Astrocyte (in vitro differentiated cells and primary cell): ENCODE data around the gene CEP95. TPM values are rescaled to one million over a fixed set of nuclear protein-coding genes. Genes with fewer than 3 reads are reported as not detected.

Experiments
- DNase-seq: peaks from one replicate; pipeline ENCODE4 v3.0.0-alpha.2; 2010; ENCODE audit warnings: low read depth
- FAIRE-seq: peaks from 2 replicates; lab custom pipeline; 2011; peaks lifted over from hg19 to GRCh38; lab: Jason Lieb, UNC
- H2AFZ ChIP-seq: 2 replicates; pipeline ENCODE4 v1.6.0; 2012; ENCODE audit warnings: low read depth, low read length, inconsistent platforms
- H3K27ac ChIP-seq: 2 replicates; pipeline ENCODE4 v1.5.1; 2011; ENCODE audit warnings: low read depth, low read length, inconsistent platforms
- H3K27me3 ChIP-seq: 2 replicates; pipeline ENCODE4 v1.6.0; 2011; ENCODE audit warnings: low read length, inconsistent platforms; ENCODE audit not compliant: insufficient read depth
- H3K36me3 ChIP-seq: 2 replicates; pipeline ENCODE4 v1.5.1; 2011; ENCODE audit warnings: low read length, inconsistent platforms; ENCODE audit not compliant: insufficient read depth
- H3K4me1 ChIP-seq: 2 replicates; pipeline ENCODE4 v1.5.1; 2011; ENCODE audit warnings: low read length, inconsistent platforms; ENCODE audit not compliant: insufficient read depth
- H3K4me2 ChIP-seq: 2 replicates; pipeline ENCODE4 v1.6.0; 2012; ENCODE audit warnings: low read length, inconsistent platforms
- H3K4me3 ChIP-seq: 2 replicates; pipeline ENCODE4 v1.5.1; 2011; ENCODE audit warnings: low read depth, mild to moderate bottlenecking, low read length, inconsistent platforms; ENCODE audit not compliant: insufficient read depth
- H3K79me2 ChIP-seq: 2 replicates; pipeline ENCODE4 v1.6.0; 2012; ENCODE audit warnings: mild to moderate bottlenecking, low read length, inconsistent platforms; ENCODE audit not compliant: insufficient read depth
- H3K9ac ChIP-seq: 2 replicates; pipeline ENCODE4 v1.6.0; 2012; ENCODE audit warnings: mild to moderate bottlenecking, low read length, inconsistent platforms
- H3K9me3 ChIP-seq: 2 replicates; pipeline ENCODE4 v1.5.1; 2012; ENCODE audit warnings: low read depth, mild to moderate bottlenecking, low read length, inconsistent platforms; ENCODE audit not compliant: insufficient read depth
- H4K20me1 ChIP-seq: 2 replicates; pipeline ENCODE4 v1.6.0; 2012; ENCODE audit warnings: low read length, inconsistent platforms; ENCODE audit not compliant: insufficient read depth
- H3K27ac Mint-ChIP-seq: one replicate; pipeline ENCODE4 v1.8.0; 2021; ENCODE audit warnings: mild to moderate bottlenecking, mixed read lengths; ENCODE audit not compliant: unreplicated experiment
- H3K27me3 Mint-ChIP-seq: one replicate; pipeline ENCODE4 v1.8.0; 2021; ENCODE audit warnings: low read depth, mixed read lengths; ENCODE audit not compliant: unreplicated experiment
- H3K36me3 Mint-ChIP-seq: one replicate; pipeline ENCODE4 v1.8.0; 2021; ENCODE audit warnings: low read depth, mixed read lengths; ENCODE audit not compliant: unreplicated experiment
- H3K4me1 Mint-ChIP-seq: one replicate; pipeline ENCODE4 v1.8.0; 2021; ENCODE audit warnings: low read depth, mixed read lengths; ENCODE audit not compliant: unreplicated experiment
- H3K4me3 Mint-ChIP-seq: one replicate; pipeline ENCODE4 v1.8.0; 2021; ENCODE audit warnings: mild to moderate bottlenecking, moderate library complexity, mixed read lengths; ENCODE audit not compliant: unreplicated experiment
- H3K9me3 Mint-ChIP-seq: one replicate; pipeline ENCODE4 v1.8.0; 2021; ENCODE audit warnings: mild to moderate bottlenecking, mixed read lengths; ENCODE audit not compliant: unreplicated experiment
- CTCF ChIP-seq: IDR thresholded peaks from 2 replicates; pipeline ENCODE4 v1.5.1; 2011; ENCODE audit warnings: low read depth, mild to moderate bottlenecking, inconsistent platforms, low read length, moderate library complexity; ENCODE audit not compliant: insufficient read depth
- EZH2 ChIP-seq: IDR thresholded peaks from 2 replicates; pipeline ENCODE4 v1.6.1; 2012; ENCODE audit warnings: mild to moderate bottlenecking, low read length, inconsistent platforms; ENCODE audit not compliant: insufficient read depth
- total RNA-seq: library from RNA; stranded (reverse); gene quantifications from 2 replicates; pipeline ENCODE4 v1.2.1, GENCODE V29; 2021

Gene CEP95
- total RNA-seq, 1 donor from 2014 or later = 35.2 TPM

- H3K36me3 ChIP-seq = peaks cover 74% of the 10 kb centered on the region
Measured at GRCh38 chr17:64527914-64528313, 21.1 kb downstream of the CEP95 start.

GRCh38 chr17:64529221-64529620 lies 22.4 kb downstream of the CEP95 start:
- Histone ChIP-seq H3K27ac (no peak overlapping the region), H3K4me3 (no peak overlapping the region), H3K79me2 (no peaks in the 10 kb centered on the region), H3K36me3 (peaks cover 75% of the 10 kb centered on the region), H3K4me2 (no peak overlapping the region), H3K27me3 (no peaks in the 10 kb centered on the region), H3K4me1 (no peaks in the 10 kb centered on the region), H2AFZ (no peak overlapping the region), H3K9me3 (no peaks in the 10 kb centered on the region), H3K9ac (no peak overlapping the region), H4K20me1 (peaks cover 14% of the 10 kb centered on the region)
- no peaks in the 10 kb centered on the region for H3K27me3 Mint-ChIP-seq
- TF ChIP-seq EZH2 (no peak), CTCF (no peak)
- peaks cover 19% of the 10 kb centered on the region for H3K36me3 Mint-ChIP-seq
- no peak for DNase-seq
- no peak for FAIRE-seq
- no peak overlapping the region for H3K27ac Mint-ChIP-seq
- H3K4me1 Mint-ChIP-seq = peaks cover 20% of the 10 kb centered on the region
- peaks cover 1% of the 10 kb centered on the region for H3K9me3 Mint-ChIP-seq
- no peak overlapping the region for H3K4me3 Mint-ChIP-seq

More at GRCh38 chr17:64527914-64528313, 21.1 kb downstream of the CEP95 start:
- Mint-ChIP-seq H3K4me3 (no peak overlapping the region), H3K9me3 (peaks cover 1% of the 10 kb centered on the region), H3K27ac (peak overlapping the region; percentile 12), H3K4me1 (peaks cover 21% of the 10 kb centered on the region), H3K36me3 (peaks cover 19% of the 10 kb centered on the region), H3K27me3 (no peaks in the 10 kb centered on the region)
- H3K27ac ChIP-seq = no peak overlapping the region
- H3K4me3 ChIP-seq = no peak overlapping the region
- no peak for TF ChIP-seq CTCF
- TF ChIP-seq EZH2 = no peak
- H3K9ac ChIP-seq = no peak overlapping the region
- no peak overlapping the region for H3K4me2 ChIP-seq
- H2AFZ ChIP-seq = no peak overlapping the region
- no peaks in the 10 kb centered on the region for H3K4me1 ChIP-seq
- FAIRE-seq = no peak
- H3K27me3 ChIP-seq = no peaks in the 10 kb centered on the region
- H3K9me3 ChIP-seq = no peaks in the 10 kb centered on the region
- no peak for DNase-seq
- H4K20me1 ChIP-seq = peaks cover 11% of the 10 kb centered on the region
- H3K79me2 ChIP-seq = peaks cover 4% of the 10 kb centered on the region

- no peak overlapping the region for H3K4me2 ChIP-seq
- no peaks in the 10 kb centered on the region for H3K79me2 ChIP-seq
- no peak for TF ChIP-seq EZH2
- TF ChIP-seq CTCF = no peak
- peaks cover 85% of the 10 kb centered on the region for H3K36me3 ChIP-seq
- no peak overlapping the region for H2AFZ ChIP-seq
- Mint-ChIP-seq H3K4me1 (peaks cover 20% of the 10 kb centered on the region), H3K9me3 (peaks cover 1% of the 10 kb centered on the region), H3K27ac (no peak overlapping the region), H3K27me3 (no peaks in the 10 kb centered on the region), H3K4me3 (no peak overlapping the region), H3K36me3 (peaks cover 22% of the 10 kb centered on the region)
- H4K20me1 ChIP-seq = peaks cover 28% of the 10 kb centered on the region
- FAIRE-seq (no peak), DNase-seq (peak; percentile 84)
- no peak overlapping the region for H3K27ac ChIP-seq
- H3K9me3 ChIP-seq = no peaks in the 10 kb centered on the region
- no peaks in the 10 kb centered on the region for H3K27me3 ChIP-seq
- no peak overlapping the region for H3K4me3 ChIP-seq
- no peaks in the 10 kb centered on the region for H3K4me1 ChIP-seq
- no peak overlapping the region for H3K9ac ChIP-seq
Measured at GRCh38 chr17:64531955-64532371, 25.2 kb downstream of the CEP95 start.
